Measurements from ENCODE around the gene USP6NL.

The USP6NL gene

GRCh38 chr10:11646450-11646849 is 35.0 kb upstream of the USP6NL start:
- TF ChIP-seq CTCF (IDR thresholded peaks at IDR 0.05; ENCODE audit: insufficient read depth, low read length, missing control alignments), result no peak
- H3K4me3 ChIP-seq (ENCODE audit: low read depth, low read length), result no peak overlapping the region
- ChIA-PET CTCF (no interaction called here), POLR2A (no interaction called here)
- DNase-seq (ENCODE audit: low read depth, low spot score), result no peak

- no peak for TF ChIP-seq CTCF (IDR thresholded peaks at IDR 0.05; ENCODE audit: insufficient read depth, low read length, missing control alignments)
- DNase-seq (ENCODE audit: low read depth, low spot score), result no peak
- ChIA-PET CTCF (no interaction called here), POLR2A (no interaction called here)
- no peak overlapping the region for H3K4me3 ChIP-seq (ENCODE audit: low read depth, low read length)
These were observed 31.6 kb upstream of the USP6NL start for GRCh38 chr10:11643039-11643438.

- TF ChIP-seq CTCF (IDR thresholded peaks at IDR 0.05; ENCODE audit: insufficient read depth, low read length, missing control alignments), result no peak
- no peak for DNase-seq (ENCODE audit: low read depth, low spot score)
- ChIA-PET POLR2A (no interaction called here), CTCF (no interaction called here)
- no peak overlapping the region for H3K4me3 ChIP-seq (ENCODE audit: low read depth, low read length)
These were observed 31.1 kb upstream of the USP6NL start for GRCh38 chr10:11642566-11642965.

- ChIA-PET POLR2A (no interaction called here), CTCF (no interaction called here)
- no peak overlapping the region for H3K4me3 ChIP-seq (ENCODE audit: low read depth, low read length)
- no peak for DNase-seq (ENCODE audit: low read depth, low spot score)
- no peak for TF ChIP-seq CTCF (IDR thresholded peaks at IDR 0.05; ENCODE audit: insufficient read depth, low read length, missing control alignments)
These were observed 28.7 kb upstream of the USP6NL start for GRCh38 chr10:11639849-11640764.

GRCh38 chr10:11639362-11639761 is 27.9 kb upstream of the USP6NL start:
- no peak overlapping the region for H3K4me3 ChIP-seq (ENCODE audit: low read depth, low read length)
- no peak for DNase-seq (ENCODE audit: low read depth, low spot score)
- ChIA-PET POLR2A (no interaction called here), CTCF (interaction anchor here (0.7 kb wide), 1 partner anchor 118 kb away, joined by 3 read pairs; no protein-coding TSS in a partner anchor)
- no peak for TF ChIP-seq CTCF (IDR thresholded peaks at IDR 0.05; ENCODE audit: insufficient read depth, low read length, missing control alignments)

GRCh38 chr10:11638055-11638698 is 26.7 kb upstream of the USP6NL start:
- CTCF ChIA-PET, result no interaction called here
- no peak for DNase-seq (ENCODE audit: low read depth, low spot score)
- H3K4me3 ChIP-seq (ENCODE audit: low read depth, low read length), result no peak overlapping the region
- POLR2A ChIA-PET, result no interaction called here
- no peak for TF ChIP-seq CTCF (IDR thresholded peaks at IDR 0.05; ENCODE audit: insufficient read depth, low read length, missing control alignments)
